K562 (cell line): Measurements from ENCODE around the gene AK5. TPM values are rescaled to one million over a fixed set of nuclear protein-coding genes. Genes with fewer than 3 reads are reported as not detected.

Experiments
- ATAC-seq: fragments of 200-7000 bp; cut with Tn5 transposase; 3 replicates; pipeline ENCODE4 v1.9.1; 2020; ENCODE audit warnings: moderate library complexity
- BruUV-seq: library from RNA; stranded (reverse); fragments of 400-500 nt; replicated peaks from 2 replicates; lab custom pipeline; 2021; lab: Mats Ljungman, UMichigan
- CTCF ChIA-PET: fragments of 300-600 bp; formaldehyde crosslinking; extraction: SDS; loops from one replicate; lab custom pipeline; 2021; ENCODE audit warnings: low intra/inter-chr PET ratio; lab: Yijun Ruan, JAX
- POLR2A ChIA-PET: fragments of 300-600, 350-650 bp; sonication (Branson Sonifier 250); formaldehyde crosslinking; extraction: SDS; loops from one replicate; lab custom pipeline; 2021; ENCODE audit warnings: antibody characterized with exemption, inconsistent platforms; lab: Yijun Ruan, JAX
- DNase-seq, 4 experiments: peaks; one replicate each; pipeline versions ENCODE4 v3.0.0 to v3.0.0-alpha.2; 2011 to 2018; ENCODE audit warnings: low spot score in 3 of 4, mixed read lengths in 3 of 4; ENCODE audit errors: extremely low read depth in 1 of 4
- FAIRE-seq: peaks from 2 replicates; lab custom pipeline; 2011; peaks lifted over from hg19 to GRCh38; lab: Jason Lieb, UNC
- H2AFZ ChIP-seq: 2 replicates; pipeline ENCODE4 v1.6.0; 2011; ENCODE audit warnings: low read depth, low read length, control low read depth, inconsistent platforms
- H3K27ac ChIP-seq: fragments of 200-600 bp; 3 replicates; pipeline ENCODE4 v1.8.0; 2011; ENCODE audit warnings: low read depth, mild to moderate bottlenecking, control low read depth, inconsistent platforms, low read length, moderate library complexity, mixed read lengths; ENCODE audit errors: extremely low read depth
- H3K27me3 ChIP-seq, 2 experiments: fragments of 300-600 bp in 1 of 2; 2 replicates in 1 of 2; 3 replicates in 1 of 2; pipeline versions ENCODE4 v1.6.0 to v1.8.0; 2011; ENCODE audit warnings: inconsistent platforms in 2 of 2, low read length in 2 of 2, mild to moderate bottlenecking in 1 of 2, mixed read lengths in 1 of 2, moderate library complexity in 1 of 2; ENCODE audit not compliant: control insufficient read depth in 2 of 2, insufficient read depth in 2 of 2
- H3K36me3 ChIP-seq: fragments of 300-600 bp; 3 replicates; pipeline ENCODE4 v1.8.0; 2011; ENCODE audit warnings: mild to moderate bottlenecking, low read length, inconsistent platforms; ENCODE audit not compliant: control insufficient read depth, insufficient read depth
- H3K4me1 ChIP-seq, 2 experiments: fragments of 200-600 bp in 1 of 2; replicated peaks in 1 of 2; 2 replicates in 1 of 2; 3 replicates in 1 of 2; pipeline versions ENCODE4 v1.5.1 to v1.8.0; 2011; ENCODE audit warnings: inconsistent platforms in 2 of 2, low read length in 2 of 2, mild to moderate bottlenecking in 1 of 2, mixed read lengths in 1 of 2, moderate library complexity in 1 of 2; ENCODE audit not compliant: control insufficient read depth in 2 of 2, insufficient read depth in 2 of 2
- H3K4me2 ChIP-seq: 2 replicates; pipeline ENCODE4 v1.6.1; 2011; ENCODE audit warnings: low read length, control low read depth, inconsistent platforms, mixed read lengths; ENCODE audit not compliant: insufficient read depth
- H3K4me3 ChIP-seq: fragments of 200-600 bp; sonication (generic), shearing (Covaris generic); 2 replicates; pipeline ENCODE4 v1.5.1; 2016; ENCODE audit warnings: control low read depth, inconsistent platforms
- H3K79me2 ChIP-seq: fragments of 200-600 bp; 3 replicates; pipeline ENCODE4 v1.8.0; 2011; ENCODE audit warnings: low read length, inconsistent platforms; ENCODE audit not compliant: control insufficient read depth, insufficient read depth
- H3K9ac ChIP-seq, 2 experiments: 2 replicates each; pipeline versions ENCODE4 v1.6.0 to v1.6.1; 2011; ENCODE audit warnings: low read depth in 2 of 2, low read length in 2 of 2, control low read depth in 1 of 2, inconsistent platforms in 1 of 2, mild to moderate bottlenecking in 1 of 2, mixed read lengths in 1 of 2; ENCODE audit not compliant: insufficient read depth in 1 of 2
- H3K9me1 ChIP-seq: one replicate; pipeline ENCODE4 v1.6.0; 2011; ENCODE audit warnings: inconsistent platforms, mild to moderate bottlenecking, low read length, moderate library complexity; ENCODE audit not compliant: control insufficient read depth, insufficient read depth
- H3K9me3 ChIP-seq: replicated peaks from 2 replicates; pipeline ENCODE4 v1.5.1; 2011; ENCODE audit warnings: low read depth, low read length, inconsistent platforms; ENCODE audit not compliant: control insufficient read depth, insufficient read depth
- H4K20me1 ChIP-seq: replicated peaks from 2 replicates; pipeline ENCODE4 v1.6.1; 2011; ENCODE audit warnings: low read length, inconsistent platforms, mixed read lengths; ENCODE audit not compliant: control insufficient read depth, insufficient read depth
- DLX4 ChIP-seq: fragments of 250-450 bp; sonication (Bioruptor Pico); IDR thresholded peaks from 2 replicates; pipeline ENCODE4 v1.6.1; 2021; ENCODE audit warnings: mild to moderate bottlenecking
- ELK3 ChIP-seq: fragments of 450-650 bp; formaldehyde crosslinking; IDR thresholded peaks from 2 replicates; pipeline ENCODE4 v1.4.0; 2020; ENCODE audit warnings: mild to moderate bottlenecking
- GTF2E2 ChIP-seq: fragments of 200-800 bp; sonication (Bioruptor generic); IDR thresholded peaks from 2 replicates; pipeline ENCODE4 v1.6.1; 2016; ENCODE audit warnings: missing genetic modification characterization, missing compliant biosample characterization
- ILK ChIP-seq: fragments of 450-650 bp; IDR thresholded peaks from 2 replicates; pipeline ENCODE4 v1.6.1; 2016; ENCODE audit warnings: missing genetic modification characterization, low read depth, mild to moderate bottlenecking, missing compliant biosample characterization, moderate library complexity, borderline replicate concordance
- KDM1A ChIP-seq, 2 experiments: fragments of 450-650 bp; IDR thresholded peaks; 2 replicates each; pipeline ENCODE4 v1.6.1; 2016; ENCODE audit warnings: mild to moderate bottlenecking in 2 of 2
- NR2C1 ChIP-seq, 2 experiments: fragments of 450-650 bp; IDR thresholded peaks; 2 replicates each; pipeline ENCODE4 v1.6.1; 2017; ENCODE audit warnings: mild to moderate bottlenecking in 2 of 2, antibody characterized with exemption in 1 of 2, inconsistent platforms in 1 of 2, missing compliant biosample characterization in 1 of 2, missing genetic modification characterization in 1 of 2
- PATZ1 ChIP-seq: fragments of 250-450 bp; sonication (Bioruptor Pico); IDR thresholded peaks from 2 replicates; pipeline ENCODE4 v1.5.0; 2020; ENCODE audit warnings: mild to moderate bottlenecking, borderline replicate concordance
- RNF2 ChIP-seq: sonication (generic); IDR thresholded peaks from 2 replicates; pipeline ENCODE4 v1.6.1; 2016
- SMARCE1 ChIP-seq: fragments of 450-650 bp; IDR thresholded peaks from 2 replicates; pipeline ENCODE4 v1.7.1; 2016; ENCODE audit warnings: mild to moderate bottlenecking
- SNRNP70 ChIP-seq: fragments of 200-400 bp; formaldehyde crosslinking; optimal IDR thresholded peaks from 2 replicates; pipeline ENCODE3; 2017; ENCODE audit warnings: low read depth, low read length
- TEAD2 ChIP-seq: fragments of 450-650 bp; IDR thresholded peaks from 2 replicates; pipeline ENCODE4 v1.6.1; 2016; ENCODE audit warnings: missing genetic modification characterization, control low read depth, missing compliant biosample characterization
- U2AF1 ChIP-seq: fragments of 200-400 bp; formaldehyde crosslinking; optimal IDR thresholded peaks from 2 replicates; pipeline ENCODE3; 2017; ENCODE audit warnings: mild to moderate bottlenecking, low read depth, low read length, moderate library complexity
- ZBTB17 ChIP-seq: fragments of 450-650 bp; formaldehyde crosslinking; IDR thresholded peaks from 2 replicates; pipeline ENCODE4 v1.4.0; 2020; ENCODE audit warnings: mild to moderate bottlenecking
- ZNF239 ChIP-seq: fragments of 250-450 bp; sonication (Bioruptor Pico); IDR thresholded peaks from 2 replicates; pipeline ENCODE4 v1.4.0; 2020; ENCODE audit warnings: mild to moderate bottlenecking
- ZNF717 ChIP-seq: fragments of 250-450 bp; sonication (Bioruptor Pico); IDR thresholded peaks from 2 replicates; pipeline ENCODE4 v1.5.0; 2021
- ZNF740 ChIP-seq, 3 experiments: fragments of 200-800 bp in 1 of 3; sonication (Bioruptor generic) in 1 of 3; sonication (generic) in 1 of 3; formaldehyde crosslinking in 1 of 3; IDR thresholded peaks; 2 replicates each; pipeline versions ENCODE4 v1.6.1 to v1.8.0; 2016 to 2022; ENCODE audit warnings: mild to moderate bottlenecking in 2 of 3, missing compliant biosample characterization in 2 of 3, missing genetic modification characterization in 2 of 3, missing genetic modification reagents in 1 of 3
- WGBS: fragments of 100-300 bp; shearing (Covaris generic); methylation state at CpG from one replicate; pipeline ENCODE4 v1.1.6; 2016; ENCODE audit warnings: low coverage, mixed read lengths; ENCODE audit not compliant: insufficient coverage; ENCODE audit errors: missing lambda C conversion rate; 5-methylcytosine and 5-hydroxymethylcytosine counted together
- in situ Hi-C: fragments of 300-500 bp; cut with MboI; formaldehyde crosslinking; loops from 4 replicates; pipeline ENCODE4 v1.15.0; 2018; ENCODE audit warnings: inconsistent platforms, mixed read lengths
- intact Hi-C: fragments of 100-400 bp; cut with micrococcal nuclease; formaldehyde crosslinking; loops from 2 replicates; pipeline ENCODE4 v1.14.2; 2022
- polyA plus RNA-seq, 8 experiments: library from polyadenylated mRNA; depleted of rRNA in 4 of 8; stranded (reverse) in 5 of 8; unstranded in 3 of 8; fragments of >200 nt; fragmentation: Nextera tagmentation in 2 of 8; fragmentation: Illumina TruSeq in 1 of 8; extraction: Ambion mirVana in 2 of 8; extraction: Trizol in 1 of 8; gene quantifications; 2 replicates each; pipeline versions ENCODE4 v1.2.1 to v1.2.3, GENCODE V29; 2011 to 2014; ENCODE audit warnings: inconsistent platforms in 1 of 8, missing spikeins in 1 of 8
- total RNA-seq, 7 experiments: library from RNA; depleted of rRNA in 6 of 7; stranded (reverse); fragments of >200 nt in 6 of 7; fragmentation: Illumina TruSeq in 2 of 7; extraction: Trizol in 2 of 7; gene quantifications; 2 replicates each; pipeline versions ENCODE4 v1.2.1 to v1.2.3, GENCODE V29; 2011 to 2021; ENCODE audit warnings: low replicate concordance in 1 of 7

AK5 gene
- total and polyA plus RNA-seq, 9 of the 15 experiments (the other 6 are each of a cell fraction or from before 2014, with no cell fraction given), result 0.06 TPM; not detected in 8

- Histone ChIP-seq H3K9me3 (no peaks in the 10 kb centered on the region), H3K9ac (no peak overlapping the region), H3K4me1 (no peaks in the 10 kb centered on the region), H3K79me2 (no peaks in the 10 kb centered on the region), H3K27me3 (no peaks in the 10 kb centered on the region), H3K4me3 (no peak overlapping the region), H4K20me1 (no peaks in the 10 kb centered on the region), H3K27ac (no peak overlapping the region), H3K36me3 (no peaks in the 10 kb centered on the region), H2AFZ (no peak overlapping the region), H3K9me1 (no peaks in the 10 kb centered on the region), H3K4me2 (no peak overlapping the region)
- no peak for ATAC-seq
- 0% methylated on average over 1 of the region's 1 CpG for WGBS
- ChIA-PET CTCF (no interaction called here), POLR2A (no interaction called here)
- BruUV-seq, result no TSS peak
- intact Hi-C loops (no loop called here), in situ Hi-C loops (no loop called here)
- no peak for FAIRE-seq
- DNase-seq, result no peak
- TF ChIP-seq GTF2E2 (no peak), TEAD2 (tag) (no peak), SMARCE1 (no peak), DLX4 (CRISPR knock-in tag) (no peak), ELK3 (CRISPR knock-in tag) (no peak), SNRNP70 (no peak), ILK (tag) (no peak), RNF2 (no peak), ZBTB17 (CRISPR knock-in tag) (no peak), ZNF717 (no peak), NR2C1 (IDR thresholded peaks at IDR 0.05) (no peak), NR2C1 (tag; IDR thresholded peaks at IDR 0.05) (no peak), PATZ1 (CRISPR knock-in tag) (no peak), ZNF239 (CRISPR knock-in tag) (no peak), ZNF740 (CRISPR knock-in tag; IDR thresholded peaks at IDR 0.05) (no peak), ZNF740 (tag; IDR thresholded peaks at IDR 0.05) (no peak), KDM1A (IDR thresholded peaks at IDR 0.05) (no peak), U2AF1 (no peak)
These were observed 31.7 kb upstream of the AK5 start for GRCh38 chr1:77250126-77250525.
